RKO (cell line): ENCODE results near the gene LNP1.
"Not testable (repeated sequence)": the region's sequence is repeated elsewhere in the genome, so short reads cannot be mapped to it uniquely, and the experiment has no call there.

Experiments used
- DNase-seq: peaks from one replicate; pipeline ENCODE4 v3.0.0-alpha.2; 2016; ENCODE audit warnings: low spot score

The LNP1 gene

GRCh38 chr3:100400780-100401673 lies at the start of gene LNP1, which contains the start of gene TOMM70:
Gene LNP1, plus strand, starts transcription at chr3:100401539. Its CDS starts 28,191 bp downstream, at chr3:100429730.
Gene TOMM70, minus strand, starts transcription at chr3:100401089. Its CDS starts 140 bp downstream, at chr3:100400949.
- DNase-seq: peak; percentile 98

- DNase-seq: not testable (repeated sequence)
These were observed 49.6 kb upstream of the LNP1 start for GRCh38 chr3:100351770-100352169.

GRCh38 chr3:100352296-100353231 lies 48.8 kb upstream of the LNP1 start:
- peak; percentile 18 for DNase-seq

GRCh38 chr3:100354850-100355249 lies 46.5 kb upstream of the LNP1 start:
- no peak for DNase-seq

GRCh38 chr3:100358413-100358812 lies 42.9 kb upstream of the LNP1 start:
- no peak for DNase-seq

GRCh38 chr3:100359035-100359434 lies 42.3 kb upstream of the LNP1 start:
- DNase-seq: no peak

GRCh38 chr3:100360757-100361496 lies 40.4 kb upstream of the LNP1 start:
- no peak for DNase-seq

GRCh38 chr3:100361897-100362296 lies 39.4 kb upstream of the LNP1 start:
- DNase-seq: no peak

GRCh38 chr3:100364421-100364820 lies 36.9 kb upstream of the LNP1 start:
- no peak for DNase-seq

- no peak for DNase-seq
These were observed 34.9 kb upstream of the LNP1 start for GRCh38 chr3:100366424-100366823.

- no peak for DNase-seq
These were observed 32.9 kb upstream of the LNP1 start for GRCh38 chr3:100368441-100368840.

GRCh38 chr3:100370756-100371155 lies 30.6 kb upstream of the LNP1 start:
- DNase-seq: peak; percentile 24

- DNase-seq: no peak
These were observed 26.8 kb upstream of the LNP1 start for GRCh38 chr3:100374521-100374920.

- DNase-seq: no peak
These were observed 25.0 kb upstream of the LNP1 start for GRCh38 chr3:100376301-100376700.

- no peak for DNase-seq
These were observed 16.4 kb upstream of the LNP1 start for GRCh38 chr3:100384733-100385525.

GRCh38 chr3:100386437-100387074 lies 14.8 kb upstream of the LNP1 start:
- no peak for DNase-seq

- DNase-seq: no peak
These were observed 12.3 kb upstream of the LNP1 start for GRCh38 chr3:100389025-100389424.

- DNase-seq: no peak
These were observed 5.5 kb upstream of the LNP1 start for GRCh38 chr3:100395679-100396431.

- no peak for DNase-seq
These were observed 4.4 kb upstream of the LNP1 start for GRCh38 chr3:100396967-100397366.
